HepG2 (cell line): ENCODE results near the gene MAFF. TPM values are rescaled to one million over a fixed set of nuclear protein-coding genes. Genes with fewer than 3 reads are reported as not detected.

ENCODE experiments used
- BRD4 ChIP-seq: sonication (generic); formaldehyde crosslinking; IDR thresholded peaks from 2 replicates; pipeline ENCODE4 v1.4.0; 2020; ENCODE audit warnings: missing genetic modification reagents
- KDM1A ChIP-seq: IDR thresholded peaks from 2 replicates; pipeline ENCODE4 v1.6.1; 2016; ENCODE audit warnings: missing compliant biosample characterization
- LCORL ChIP-seq, 2 experiments: fragments of 450-650 bp in 1 of 2; sonication (generic) in 1 of 2; formaldehyde crosslinking in 1 of 2; IDR thresholded peaks; 2 replicates each; pipeline versions ENCODE4 v1.5.0 to v1.6.1; 2017 to 2020; ENCODE audit warnings: antibody characterized with exemption in 1 of 2, missing genetic modification reagents in 1 of 2
- ZNF235 ChIP-seq: sonication (generic); formaldehyde crosslinking; IDR thresholded peaks from 2 replicates; pipeline ENCODE4 v1.8.1; 2023; ENCODE audit warnings: mild to moderate bottlenecking, missing genetic modification reagents, borderline replicate concordance
- polyA plus RNA-seq, 8 experiments: library from polyadenylated mRNA; depleted of rRNA in 3 of 8; stranded (reverse) in 7 of 8; unstranded in 1 of 8; fragments of >200 nt; fragmentation: Illumina TruSeq in 4 of 8; extraction: Trizol in 4 of 8; gene quantifications; 2 replicates each; pipeline versions ENCODE4 v1.2.1 to v1.2.3, GENCODE V29; 2011 to 2016; ENCODE audit warnings: low read depth in 4 of 8, missing spikeins in 1 of 8, mixed read lengths in 1 of 8; ENCODE audit not compliant: insufficient read depth in 1 of 8
- total RNA-seq, 5 experiments: library from RNA; depleted of rRNA; stranded (reverse); fragments of >200 nt; fragmentation: Illumina TruSeq; extraction: Trizol; gene quantifications; 2 replicates each; pipeline ENCODE4 v1.2.3, GENCODE V29; 2016; ENCODE audit warnings: low read depth in 1 of 5
- TF ChIP-seq, protein P1 (sequence below): sonication (generic); formaldehyde crosslinking; IDR thresholded peaks from 2 replicates; pipeline ENCODE4 v1.4.0; 2020; ENCODE audit warnings: mild to moderate bottlenecking, missing genetic modification reagents, borderline replicate concordance
- TF ChIP-seq, protein P2 (sequence below): sonication (generic); formaldehyde crosslinking; IDR thresholded peaks from 2 replicates; pipeline ENCODE4 v1.5.1; 2020; ENCODE audit warnings: missing genetic modification reagents, mild to moderate bottlenecking, borderline replicate concordance
- TF ChIP-seq, protein P3 (sequence below): sonication (generic); formaldehyde crosslinking; IDR thresholded peaks from 2 replicates; pipeline ENCODE4 v1.8.0; 2022; ENCODE audit warnings: mild to moderate bottlenecking, missing genetic modification reagents; ENCODE audit not compliant: insufficient replicate concordance
- TF ChIP-seq, protein P4 (sequence below): sonication (generic); formaldehyde crosslinking; IDR thresholded peaks from 2 replicates; pipeline ENCODE4 v1.5.0; 2020; ENCODE audit warnings: missing genetic modification reagents
- TF ChIP-seq, protein P5 (sequence below): sonication (generic); formaldehyde crosslinking; IDR thresholded peaks from 2 replicates; pipeline ENCODE4 v1.4.0; 2020; ENCODE audit warnings: missing genetic modification reagents, low read depth, mild to moderate bottlenecking, borderline replicate concordance
- TF ChIP-seq, protein P6 (sequence below): sonication (generic); formaldehyde crosslinking; IDR thresholded peaks from 2 replicates; pipeline ENCODE4 v1.4.0; 2020; ENCODE audit warnings: missing genetic modification reagents, borderline replicate concordance

MAFF gene
- total and polyA plus RNA-seq, 2 of the 13 experiments (the other 11 are each of a cell fraction or from before 2014, with no cell fraction given): 5.4 to 14.3 TPM

DNA sequence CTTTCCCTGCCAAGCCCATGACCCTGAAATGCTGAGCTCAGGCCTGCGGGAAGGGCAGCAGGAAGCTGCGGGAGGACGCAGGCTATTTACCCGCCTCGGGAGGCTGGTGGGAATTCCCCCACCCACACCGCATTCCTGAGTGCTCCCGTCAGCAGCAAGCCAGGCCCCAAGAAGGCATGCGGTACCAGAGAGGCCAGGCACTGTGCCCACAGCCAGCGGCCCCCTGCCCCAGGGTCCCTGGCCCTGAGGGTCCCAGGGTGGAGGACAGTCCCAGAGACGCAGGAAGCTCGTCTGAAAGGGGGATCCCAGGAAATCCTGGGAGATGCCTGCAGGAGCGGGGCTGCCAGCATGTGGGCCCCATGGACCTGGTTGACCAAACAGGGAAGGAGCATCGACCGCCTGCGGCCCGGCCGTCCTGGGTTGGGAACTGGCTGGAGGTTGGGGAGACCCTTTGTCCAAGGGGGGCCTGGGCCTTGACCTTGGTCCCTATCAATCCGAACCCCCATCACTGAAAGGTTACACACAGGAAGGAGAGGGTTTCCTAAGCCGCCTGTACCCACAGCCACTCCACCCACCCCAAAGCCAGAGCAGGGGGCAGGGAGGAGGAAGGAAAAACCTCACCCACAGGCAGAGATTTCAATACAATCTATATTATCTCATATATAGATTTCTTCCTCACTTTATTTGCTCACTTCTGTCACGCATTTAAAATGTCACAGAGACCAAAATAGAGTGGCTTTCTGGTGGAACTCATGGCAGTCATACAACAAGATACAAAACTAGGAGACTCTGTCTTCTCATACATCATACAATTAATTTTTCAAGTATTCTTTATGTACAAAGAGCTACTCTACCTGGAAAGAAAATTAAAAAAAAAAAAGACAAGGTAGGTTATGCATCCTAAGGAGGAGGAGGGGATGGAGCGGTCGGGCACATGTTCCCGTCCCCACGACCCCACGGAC lies 17.1 kb downstream of the MAFF start (continued):
- TF ChIP-seq LCORL (IDR thresholded peaks at IDR 0.05) (no peak), LCORL (CRISPR knock-in tag; IDR thresholded peaks at IDR 0.05) (peak; percentile 93; the same call in 1 of the 2 replicates), ZNF235 (CRISPR knock-in tag) (peak; percentile 82; the same call in 1 of the 2 replicates), KDM1A (CRISPR knock-in tag) (no peak; the same call in 1 of the 2 replicates), BRD4 (CRISPR knock-in tag) (peak; percentile 51; the same call in 1 of the 2 replicates)
- TF ChIP-seq, protein P1, sequence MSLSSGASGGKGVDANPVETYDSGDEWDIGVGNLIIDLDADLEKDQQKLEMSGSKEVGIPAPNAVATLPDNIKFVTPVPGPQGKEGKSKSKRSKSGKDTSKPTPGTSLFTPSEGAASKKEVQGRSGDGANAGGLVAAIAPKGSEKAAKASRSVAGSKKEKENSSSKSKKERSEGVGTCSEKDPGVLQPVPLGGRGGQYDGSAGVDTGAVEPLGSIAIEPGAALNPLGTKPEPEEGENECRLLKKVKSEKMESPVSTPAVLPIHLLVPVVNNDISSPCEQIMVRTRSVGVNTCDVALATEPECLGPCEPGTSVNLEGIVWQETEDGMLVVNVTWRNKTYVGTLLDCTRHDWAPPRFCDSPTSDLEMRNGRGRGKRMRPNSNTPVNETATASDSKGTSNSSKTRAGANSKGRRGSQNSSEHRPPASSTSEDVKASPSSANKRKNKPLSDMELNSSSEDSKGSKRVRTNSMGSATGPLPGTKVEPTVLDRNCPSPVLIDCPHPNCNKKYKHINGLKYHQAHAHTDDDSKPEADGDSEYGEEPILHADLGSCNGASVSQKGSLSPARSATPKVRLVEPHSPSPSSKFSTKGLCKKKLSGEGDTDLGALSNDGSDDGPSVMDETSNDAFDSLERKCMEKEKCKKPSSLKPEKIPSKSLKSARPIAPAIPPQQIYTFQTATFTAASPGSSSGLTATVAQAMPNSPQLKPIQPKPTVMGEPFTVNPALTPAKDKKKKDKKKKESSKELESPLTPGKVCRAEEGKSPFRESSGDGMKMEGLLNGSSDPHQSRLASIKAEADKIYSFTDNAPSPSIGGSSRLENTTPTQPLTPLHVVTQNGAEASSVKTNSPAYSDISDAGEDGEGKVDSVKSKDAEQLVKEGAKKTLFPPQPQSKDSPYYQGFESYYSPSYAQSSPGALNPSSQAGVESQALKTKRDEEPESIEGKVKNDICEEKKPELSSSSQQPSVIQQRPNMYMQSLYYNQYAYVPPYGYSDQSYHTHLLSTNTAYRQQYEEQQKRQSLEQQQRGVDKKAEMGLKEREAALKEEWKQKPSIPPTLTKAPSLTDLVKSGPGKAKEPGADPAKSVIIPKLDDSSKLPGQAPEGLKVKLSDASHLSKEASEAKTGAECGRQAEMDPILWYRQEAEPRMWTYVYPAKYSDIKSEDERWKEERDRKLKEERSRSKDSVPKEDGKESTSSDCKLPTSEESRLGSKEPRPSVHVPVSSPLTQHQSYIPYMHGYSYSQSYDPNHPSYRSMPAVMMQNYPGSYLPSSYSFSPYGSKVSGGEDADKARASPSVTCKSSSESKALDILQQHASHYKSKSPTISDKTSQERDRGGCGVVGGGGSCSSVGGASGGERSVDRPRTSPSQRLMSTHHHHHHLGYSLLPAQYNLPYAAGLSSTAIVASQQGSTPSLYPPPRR (CRISPR knock-in tag): peak; percentile 65; the same call in 1 of the 2 replicates
- TF ChIP-seq, protein P2, sequence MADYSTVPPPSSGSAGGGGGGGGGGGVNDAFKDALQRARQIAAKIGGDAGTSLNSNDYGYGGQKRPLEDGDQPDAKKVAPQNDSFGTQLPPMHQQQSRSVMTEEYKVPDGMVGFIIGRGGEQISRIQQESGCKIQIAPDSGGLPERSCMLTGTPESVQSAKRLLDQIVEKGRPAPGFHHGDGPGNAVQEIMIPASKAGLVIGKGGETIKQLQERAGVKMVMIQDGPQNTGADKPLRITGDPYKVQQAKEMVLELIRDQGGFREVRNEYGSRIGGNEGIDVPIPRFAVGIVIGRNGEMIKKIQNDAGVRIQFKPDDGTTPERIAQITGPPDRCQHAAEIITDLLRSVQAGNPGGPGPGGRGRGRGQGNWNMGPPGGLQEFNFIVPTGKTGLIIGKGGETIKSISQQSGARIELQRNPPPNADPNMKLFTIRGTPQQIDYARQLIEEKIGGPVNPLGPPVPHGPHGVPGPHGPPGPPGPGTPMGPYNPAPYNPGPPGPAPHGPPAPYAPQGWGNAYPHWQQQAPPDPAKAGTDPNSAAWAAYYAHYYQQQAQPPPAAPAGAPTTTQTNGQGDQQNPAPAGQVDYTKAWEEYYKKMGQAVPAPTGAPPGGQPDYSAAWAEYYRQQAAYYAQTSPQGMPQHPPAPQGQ: no peak
- TF ChIP-seq, protein P3, sequence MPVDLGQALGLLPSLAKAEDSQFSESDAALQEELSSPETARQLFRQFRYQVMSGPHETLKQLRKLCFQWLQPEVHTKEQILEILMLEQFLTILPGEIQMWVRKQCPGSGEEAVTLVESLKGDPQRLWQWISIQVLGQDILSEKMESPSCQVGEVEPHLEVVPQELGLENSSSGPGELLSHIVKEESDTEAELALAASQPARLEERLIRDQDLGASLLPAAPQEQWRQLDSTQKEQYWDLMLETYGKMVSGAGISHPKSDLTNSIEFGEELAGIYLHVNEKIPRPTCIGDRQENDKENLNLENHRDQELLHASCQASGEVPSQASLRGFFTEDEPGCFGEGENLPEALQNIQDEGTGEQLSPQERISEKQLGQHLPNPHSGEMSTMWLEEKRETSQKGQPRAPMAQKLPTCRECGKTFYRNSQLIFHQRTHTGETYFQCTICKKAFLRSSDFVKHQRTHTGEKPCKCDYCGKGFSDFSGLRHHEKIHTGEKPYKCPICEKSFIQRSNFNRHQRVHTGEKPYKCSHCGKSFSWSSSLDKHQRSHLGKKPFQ (CRISPR knock-in tag): peak; percentile 70
- TF ChIP-seq, protein P4, sequence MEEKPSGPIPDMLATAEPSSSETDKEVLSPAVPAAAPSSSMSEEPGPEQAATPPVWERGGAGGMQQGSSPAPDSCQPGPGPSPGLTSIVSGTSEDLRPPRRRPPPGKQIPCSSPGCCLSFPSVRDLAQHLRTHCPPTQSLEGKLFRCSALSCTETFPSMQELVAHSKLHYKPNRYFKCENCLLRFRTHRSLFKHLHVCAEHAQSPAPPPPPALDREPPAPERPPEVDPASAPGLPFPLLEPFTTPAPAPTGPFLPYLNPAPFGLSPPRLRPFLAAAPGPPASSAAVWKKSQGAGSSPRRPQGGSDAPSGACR (CRISPR knock-in tag): peak; percentile 76; the same call in 1 of the 2 replicates
- TF ChIP-seq, protein P5, sequence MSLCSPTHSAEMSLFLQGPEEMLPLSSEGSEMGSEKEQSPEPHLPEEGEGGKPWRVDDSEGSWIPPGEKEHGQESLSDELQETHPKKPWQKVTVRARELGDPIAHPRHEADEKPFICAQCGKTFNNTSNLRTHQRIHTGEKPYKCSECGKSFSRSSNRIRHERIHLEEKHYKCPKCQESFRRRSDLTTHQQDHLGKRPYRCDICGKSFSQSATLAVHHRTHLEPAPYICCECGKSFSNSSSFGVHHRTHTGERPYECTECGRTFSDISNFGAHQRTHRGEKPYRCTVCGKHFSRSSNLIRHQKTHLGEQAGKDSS (CRISPR knock-in tag): peak; percentile 86; the same call in 1 of the 2 replicates
- TF ChIP-seq, protein P6, sequence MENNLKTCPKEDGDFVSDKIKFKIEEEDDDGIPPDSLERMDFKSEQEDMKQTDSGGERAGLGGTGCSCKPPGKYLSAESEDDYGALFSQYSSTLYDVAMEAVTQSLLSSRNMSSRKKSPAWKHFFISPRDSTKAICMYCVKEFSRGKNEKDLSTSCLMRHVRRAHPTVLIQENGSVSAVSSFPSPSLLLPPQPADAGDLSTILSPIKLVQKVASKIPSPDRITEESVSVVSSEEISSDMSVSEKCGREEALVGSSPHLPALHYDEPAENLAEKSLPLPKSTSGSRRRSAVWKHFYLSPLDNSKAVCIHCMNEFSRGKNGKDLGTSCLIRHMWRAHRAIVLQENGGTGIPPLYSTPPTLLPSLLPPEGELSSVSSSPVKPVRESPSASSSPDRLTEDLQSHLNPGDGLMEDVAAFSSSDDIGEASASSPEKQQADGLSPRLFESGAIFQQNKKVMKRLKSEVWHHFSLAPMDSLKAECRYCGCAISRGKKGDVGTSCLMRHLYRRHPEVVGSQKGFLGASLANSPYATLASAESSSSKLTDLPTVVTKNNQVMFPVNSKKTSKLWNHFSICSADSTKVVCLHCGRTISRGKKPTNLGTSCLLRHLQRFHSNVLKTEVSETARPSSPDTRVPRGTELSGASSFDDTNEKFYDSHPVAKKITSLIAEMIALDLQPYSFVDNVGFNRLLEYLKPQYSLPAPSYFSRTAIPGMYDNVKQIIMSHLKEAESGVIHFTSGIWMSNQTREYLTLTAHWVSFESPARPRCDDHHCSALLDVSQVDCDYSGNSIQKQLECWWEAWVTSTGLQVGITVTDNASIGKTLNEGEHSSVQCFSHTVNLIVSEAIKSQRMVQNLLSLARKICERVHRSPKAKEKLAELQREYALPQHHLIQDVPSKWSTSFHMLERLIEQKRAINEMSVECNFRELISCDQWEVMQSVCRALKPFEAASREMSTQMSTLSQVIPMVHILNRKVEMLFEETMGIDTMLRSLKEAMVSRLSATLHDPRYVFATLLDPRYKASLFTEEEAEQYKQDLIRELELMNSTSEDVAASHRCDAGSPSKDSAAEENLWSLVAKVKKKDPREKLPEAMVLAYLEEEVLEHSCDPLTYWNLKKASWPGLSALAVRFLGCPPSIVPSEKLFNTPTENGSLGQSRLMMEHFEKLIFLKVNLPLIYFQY (CRISPR knock-in tag): peak; percentile 68; the same call in 1 of the 2 replicates
